A172 (cell line): Measurements from ENCODE around the gene IKBKG. TPM values are rescaled to one million over a fixed set of nuclear protein-coding genes. Genes with fewer than 3 reads are reported as not detected.
"Not testable (repeated sequence)": the region's sequence is repeated elsewhere in the genome, so short reads cannot be mapped to it uniquely, and the experiment has no call there.

ENCODE experiments used
- DNase-seq: peaks from one replicate; pipeline ENCODE4 v3.0.0-alpha.2; 2015; ENCODE audit warnings: low spot score
- total RNA-seq: library from RNA; depleted of rRNA; stranded (reverse); fragments of >200 nt; shearing (Covaris generic); gene quantifications from 2 replicates; pipeline ENCODE4 v1.2.3, GENCODE V29; 2014; rRNA removed

Gene IKBKG
- total RNA-seq, 1 experiment from 2014 or later, result 53.6 TPM

DNA sequence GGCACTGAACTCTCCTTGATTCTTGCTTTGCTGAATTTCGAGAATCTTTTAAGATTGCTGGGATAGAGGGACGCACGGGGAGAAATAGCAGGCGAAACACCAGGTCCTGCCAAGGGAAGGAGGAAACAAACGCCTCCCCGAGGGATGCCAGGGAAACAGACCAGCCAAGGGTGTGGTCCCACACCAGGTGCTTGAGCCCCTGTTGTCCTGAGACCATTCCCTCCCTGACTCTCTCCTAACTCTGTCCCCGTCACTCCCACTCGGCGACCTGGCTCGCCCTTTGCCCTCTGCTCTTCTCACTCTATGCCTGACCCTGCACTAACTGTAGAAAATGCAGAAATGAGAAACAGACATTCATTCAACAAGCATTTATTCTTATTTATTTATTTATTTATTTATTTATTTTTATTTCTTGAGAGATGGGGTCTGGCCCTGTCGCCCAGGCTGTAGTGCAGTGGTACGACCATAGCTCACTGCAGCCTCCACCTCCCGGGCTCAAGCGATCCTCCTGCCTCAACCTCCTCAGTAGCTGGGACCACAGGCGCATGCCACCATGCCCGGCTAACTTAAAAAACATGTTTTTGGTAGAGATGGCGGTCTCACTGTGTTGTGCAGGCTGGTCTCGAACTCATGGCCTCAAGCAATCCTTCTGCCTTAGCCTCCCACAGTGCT, 55.5 kb downstream of the IKBKG start:
- DNase-seq, result no peak

DNA sequence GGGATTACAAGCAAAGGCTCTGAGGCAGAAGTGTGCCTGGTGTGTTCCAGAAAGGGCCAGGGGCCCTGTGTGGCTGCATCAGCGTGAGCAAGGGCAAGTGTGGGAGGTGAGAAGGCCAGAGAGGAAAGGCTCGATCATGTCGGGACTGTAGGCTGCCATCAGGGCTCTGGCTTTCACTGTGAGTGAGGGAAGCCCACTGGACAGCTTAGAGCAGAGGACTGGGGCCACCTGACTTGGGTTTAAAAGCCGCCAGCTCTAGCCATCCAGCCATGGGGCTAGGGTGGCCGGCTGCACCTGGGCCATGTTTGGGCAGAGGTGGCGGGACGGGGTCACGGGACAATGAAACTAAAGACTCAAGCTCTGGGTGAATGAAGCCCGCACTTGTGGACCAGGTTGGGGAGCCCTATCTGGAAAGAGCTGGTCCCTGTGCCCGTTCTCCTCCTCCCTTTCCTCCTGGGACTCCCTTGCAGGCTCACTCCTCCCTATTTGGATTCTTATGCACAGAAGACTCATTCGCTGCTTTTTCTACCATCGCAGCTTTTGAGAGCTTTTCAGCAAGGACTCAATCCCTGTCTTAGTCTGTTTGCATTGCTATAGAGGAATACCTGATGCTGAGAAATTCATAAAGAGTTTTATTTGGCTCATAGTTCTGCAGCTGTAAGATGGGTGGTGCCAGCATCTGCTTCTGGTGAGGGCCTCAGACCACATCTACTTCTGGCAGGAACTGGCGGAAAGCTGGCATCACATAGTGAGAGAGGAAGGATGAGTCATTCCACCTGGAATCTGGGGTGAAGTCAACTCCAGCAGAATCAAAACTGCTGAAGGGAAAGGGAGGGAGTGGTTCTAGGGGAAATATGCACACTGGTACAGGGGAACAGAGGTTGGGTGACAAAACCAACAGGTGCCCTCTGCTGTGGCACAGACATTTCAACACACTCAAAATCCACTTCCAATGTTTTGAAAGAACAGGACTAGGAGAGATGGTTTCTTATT, 56.3 kb downstream of the IKBKG start:
- DNase-seq, result peak; percentile 96

DNA sequence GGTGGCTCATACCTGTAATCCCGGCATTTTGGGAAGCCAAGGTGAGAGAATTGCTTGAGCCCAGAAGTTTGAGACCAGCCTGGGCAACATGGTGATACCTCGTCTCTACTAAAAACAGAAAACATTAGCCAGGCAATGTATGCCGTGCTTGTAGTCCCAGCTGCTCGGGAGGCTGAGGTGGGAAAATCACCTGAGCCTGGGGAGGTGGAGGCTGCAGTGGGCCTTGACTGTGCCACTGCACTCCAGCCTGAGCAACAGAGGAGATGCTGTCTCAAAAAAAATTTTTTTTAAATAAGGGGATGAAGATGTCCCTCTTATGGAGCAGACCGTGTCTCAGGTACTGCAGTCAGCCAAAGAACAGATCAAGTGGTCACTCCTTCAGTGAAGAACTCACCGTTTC, 58.1 kb downstream of the IKBKG start:
- DNase-seq, result no peak

DNA sequence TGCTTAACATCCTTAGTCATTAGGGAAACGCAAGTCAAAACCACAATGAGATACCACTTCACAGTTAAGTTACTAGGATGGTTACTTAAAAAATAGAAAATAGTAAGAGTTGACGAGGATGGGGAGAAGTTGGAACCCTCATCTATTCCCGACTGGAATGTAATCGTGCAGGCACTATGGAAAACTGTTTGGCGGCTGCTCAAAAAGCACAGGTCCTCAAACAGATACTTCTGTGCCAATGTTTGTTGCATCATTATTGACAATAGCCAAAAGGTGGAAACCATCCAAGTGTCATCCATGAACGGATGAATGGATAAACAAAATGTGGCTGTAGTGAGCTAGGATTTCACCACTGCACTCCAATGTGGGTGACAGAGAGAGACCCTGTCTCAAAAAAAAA, 60.0 kb downstream of the IKBKG start:
- DNase-seq, result no peak

DNA sequence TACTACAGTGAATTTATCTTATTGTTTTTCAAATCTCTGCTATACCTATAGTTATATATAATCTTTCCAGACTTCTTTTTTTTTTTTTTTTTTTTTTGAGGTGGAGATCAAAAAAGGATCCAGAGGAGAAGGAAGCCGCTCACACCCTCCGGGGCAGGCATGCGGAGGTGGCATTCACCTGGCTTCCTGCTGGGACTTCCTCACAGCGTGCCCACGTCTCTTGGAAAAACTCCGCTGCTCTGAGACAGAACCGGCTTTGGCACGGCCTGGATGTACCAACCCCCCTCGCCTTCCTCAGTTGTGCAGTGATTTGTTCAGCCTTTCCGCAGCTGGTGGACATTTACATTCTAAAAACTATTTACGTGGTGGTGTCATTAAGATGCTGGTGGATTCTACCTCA, 60.6 kb downstream of the IKBKG start:
- DNase-seq, result not testable (repeated sequence)

DNA sequence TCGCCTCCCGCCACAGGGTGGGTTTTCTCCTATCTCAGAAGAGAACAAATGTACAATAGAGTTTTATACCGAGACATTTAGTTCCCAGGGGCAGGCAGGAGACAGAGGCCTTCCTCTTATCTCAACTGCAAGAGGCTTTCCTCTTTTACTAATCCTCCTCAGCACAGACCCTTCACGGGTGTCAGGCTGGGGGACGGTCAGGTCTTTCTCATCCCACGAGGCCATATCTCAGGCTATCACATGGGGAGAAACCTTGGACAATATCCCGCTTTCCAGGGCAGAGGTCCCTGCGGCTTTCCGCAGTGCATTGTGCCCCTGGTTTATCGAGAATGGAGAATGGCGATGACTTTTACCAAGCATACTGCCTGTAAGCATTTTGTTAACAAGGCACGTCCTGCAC, 61.4 kb downstream of the IKBKG start:
- DNase-seq, result not testable (repeated sequence)

DNA sequence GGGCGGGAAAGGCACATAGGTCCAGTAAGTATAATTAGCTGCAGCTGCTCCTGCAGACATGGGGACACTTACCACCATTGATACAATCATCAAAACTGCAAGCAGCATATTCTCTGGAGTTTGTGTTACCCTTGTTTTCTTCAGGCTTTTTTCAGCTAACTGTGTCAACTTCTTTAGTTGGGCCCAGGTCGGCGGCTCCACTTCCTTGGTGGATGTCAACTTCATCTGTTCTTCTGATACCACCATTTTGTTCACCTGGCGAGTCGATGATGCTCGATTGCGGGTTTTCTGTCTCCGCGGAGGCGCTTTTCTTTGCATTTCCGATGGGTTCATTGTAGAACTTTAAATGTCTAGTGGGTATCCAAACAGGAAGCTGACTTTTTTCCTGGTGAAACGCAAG, 63.7 kb downstream of the IKBKG start:
- DNase-seq, result not testable (repeated sequence)

DNA sequence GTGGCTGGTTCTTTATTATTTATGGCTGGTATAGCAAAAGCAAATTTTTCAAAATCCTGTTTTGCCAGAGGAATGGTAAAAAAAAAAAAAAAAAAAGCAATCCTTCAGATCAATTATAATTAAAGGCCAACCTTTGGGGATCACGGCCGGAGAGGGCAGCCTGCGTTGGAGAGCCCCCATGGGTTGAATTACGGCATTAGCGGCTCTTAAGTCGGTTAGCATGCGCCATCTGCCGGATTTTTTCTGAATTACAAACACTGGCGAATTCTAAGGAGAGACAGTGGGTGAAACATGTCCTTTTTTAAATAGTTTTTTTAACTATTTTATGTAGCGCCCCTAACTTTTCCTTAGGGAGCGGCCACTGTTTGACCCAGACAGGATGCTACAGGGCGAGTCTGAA, 66.2 kb downstream of the IKBKG start:
- not testable (repeated sequence) for DNase-seq

Other genes starting within 250 kb of the IKBKG start
- 2,064 and 2,561 TPM in 2 replicates for gene FLNA, start 173.0 kb upstream of the IKBKG start, total RNA-seq
- 73.1 and 82.0 TPM in 2 replicates for gene EMD, start 168.3 kb upstream of the IKBKG start, total RNA-seq
- 2,649 and 4,739 TPM in 2 replicates for gene RPL10, start 149.2 kb upstream of the IKBKG start, total RNA-seq
- gene DNASE1L1, start 138.4 kb upstream of the IKBKG start, total RNA-seq, result 65.3 and 70.8 TPM in 2 replicates
- gene TAFAZZIN, start 136.1 kb upstream of the IKBKG start, total RNA-seq, result 29.8 and 43.7 TPM in 2 replicates
- 132 and 137 TPM in 2 replicates for gene ATP6AP1, start 118.9 kb upstream of the IKBKG start, total RNA-seq
- gene GDI1, start 110.5 kb upstream of the IKBKG start, total RNA-seq, result 143 and 229 TPM in 2 replicates
- gene FAM50A, start 103.5 kb upstream of the IKBKG start, total RNA-seq, result 110 and 137 TPM in 2 replicates
- gene PLXNA3, start 89.3 kb upstream of the IKBKG start, total RNA-seq, result 9.7 and 14.3 TPM in 2 replicates
- 70.5 and 109 TPM in 2 replicates for gene LAGE3, start 68.3 kb upstream of the IKBKG start, total RNA-seq
- gene UBL4A, start 61.0 kb upstream of the IKBKG start, total RNA-seq, result 116 and 139 TPM in 2 replicates
- gene SLC10A3, start 57.0 kb upstream of the IKBKG start, total RNA-seq, result 51.9 and 63.9 TPM in 2 replicates
- gene FAM3A, start 31.4 kb upstream of the IKBKG start, total RNA-seq, result 47.1 and 47.5 TPM in 2 replicates
- 102 and 112 TPM in 2 replicates for gene G6PD, start 774 bp upstream of the IKBKG start, total RNA-seq
- not detected in 2 replicates for gene CTAG1A, start 37.5 kb downstream of the IKBKG start, total RNA-seq
- not detected in 2 replicates for gene CTAG1B, start 71.7 kb downstream of the IKBKG start, total RNA-seq
- gene CTAG2, start 106.0 kb downstream of the IKBKG start, total RNA-seq, result not detected in 2 replicates
- gene GAB3, start 203.5 kb downstream of the IKBKG start, total RNA-seq, result 0.83 and 0.93 TPM in 2 replicates
- 74.9 and 102 TPM in 2 replicates for gene DKC1, start 215.2 kb downstream of the IKBKG start, total RNA-seq